BJ (cell line): ENCODE data around the gene BCAR3. TPM values are rescaled to one million over a fixed set of nuclear protein-coding genes. Genes with fewer than 3 reads are reported as not detected.
"Not testable (repeated sequence)": the region's sequence is repeated elsewhere in the genome, so short reads cannot be mapped to it uniquely, and the experiment has no call there.

ENCODE experiments used
- CTCF ChIA-PET: fragments of 350-600 bp; formaldehyde crosslinking; extraction: SDS; loops from one replicate; lab custom pipeline; 2021; ENCODE audit warnings: antibody characterized with exemption, inconsistent platforms; lab: Yijun Ruan, JAX
- POLR2A ChIA-PET: fragments of 300-600 bp; sonication (Branson Sonifier 250); formaldehyde crosslinking; extraction: SDS; loops from one replicate; lab custom pipeline; 2021; ENCODE audit warnings: antibody characterized with exemption; lab: Charles Lee
- DNase-seq: peaks from one replicate; pipeline ENCODE4 v3.0.0-alpha.2; 2011; ENCODE audit warnings: low read depth
- H3K27me3 ChIP-seq: 2 replicates; pipeline ENCODE4 v1.6.0; 2011; ENCODE audit warnings: low read length; ENCODE audit not compliant: control insufficient read depth, insufficient read depth
- H3K36me3 ChIP-seq: 2 replicates; pipeline ENCODE4 v1.5.1; 2011; ENCODE audit warnings: low read length; ENCODE audit not compliant: control insufficient read depth, insufficient read depth
- H3K4me3 ChIP-seq: 2 replicates; pipeline ENCODE4 v1.5.1; 2011; ENCODE audit warnings: low read depth, mild to moderate bottlenecking, control low read depth, low read length
- CTCF ChIP-seq: IDR thresholded peaks from 2 replicates; pipeline ENCODE4 v1.5.1; 2011; ENCODE audit warnings: low read depth, mild to moderate bottlenecking, control low read depth, inconsistent platforms, low read length, moderate library complexity; ENCODE audit not compliant: insufficient read depth
- polyA plus RNA-seq: library from polyadenylated mRNA; depleted of rRNA; stranded (reverse); fragments of >200 nt; gene quantifications from 2 replicates; pipeline ENCODE4 v1.2.3, GENCODE V29; 2011

Gene BCAR3
- polyA plus RNA-seq, 1 experiment, result 31.7 TPM

DNA sequence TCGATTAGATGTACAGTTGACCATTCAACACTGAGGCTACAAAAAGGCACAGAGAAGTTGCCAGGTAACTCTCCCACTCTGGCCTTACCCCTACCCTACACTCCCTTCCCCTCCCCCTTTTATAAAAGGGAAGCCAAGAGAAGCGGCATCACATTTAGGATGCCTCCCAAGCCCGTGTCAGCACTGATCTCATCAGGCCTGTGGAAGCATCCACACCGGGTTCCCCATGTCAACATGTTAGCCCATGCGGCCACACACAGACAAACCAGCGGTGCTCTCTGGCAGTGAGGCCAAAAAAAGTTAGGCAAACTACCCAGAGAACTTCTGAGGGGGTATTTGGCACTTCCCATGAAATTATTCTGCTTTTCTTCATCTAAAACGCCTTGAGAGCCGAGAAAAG, 29.9 kb downstream of the BCAR3 start:
- ChIA-PET CTCF (no interaction called here), POLR2A (no interaction called here)
- DNase-seq, result no peak
- TF ChIP-seq CTCF, result no peak
- no peak overlapping the region for H3K4me3 ChIP-seq
- H3K36me3 ChIP-seq, result peaks cover 4% of the 10 kb centered on the region
- H3K27me3 ChIP-seq, result no peaks in the 10 kb centered on the region

DNA sequence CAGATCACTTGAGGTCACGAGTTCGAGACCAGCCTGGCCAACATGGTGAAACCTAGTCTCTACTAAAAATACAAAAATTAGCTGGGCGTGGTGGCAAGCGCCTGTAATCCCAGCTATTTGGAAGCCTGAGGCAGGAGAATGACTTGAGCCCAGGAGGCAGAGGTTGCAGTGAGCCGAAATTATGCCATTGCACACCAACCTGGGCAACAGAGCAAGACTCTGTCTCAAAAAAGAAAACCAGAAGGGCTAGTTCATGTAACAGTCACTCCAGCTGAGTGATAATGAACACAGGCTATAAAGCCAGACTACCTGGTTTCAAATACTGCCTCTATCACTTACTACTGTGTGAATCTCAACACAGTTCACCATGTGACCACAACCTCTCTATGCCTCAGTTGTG, 31.5 kb downstream of the BCAR3 start:
- POLR2A ChIA-PET, H3K4me3 ChIP-seq, DNase-seq, H3K36me3 ChIP-seq, CTCF ChIA-PET, H3K27me3 ChIP-seq: not testable (repeated sequence)

GRCh38 chr1:93649231-93649630, 32.4 kb downstream of the BCAR3 start:
- H3K27me3 ChIP-seq, result no peaks in the 10 kb centered on the region
- no peak for TF ChIP-seq CTCF
- H3K36me3 ChIP-seq, result peaks cover 4% of the 10 kb centered on the region
- ChIA-PET POLR2A (interaction anchor here (0.6 kb wide), 1 partner anchor 320 kb away, joined by 3 read pairs; no protein-coding TSS in a partner anchor), CTCF (interaction anchor here (0.9 to 1.3 kb wide), 3 partner anchors 40 to 164 kb away, joined by 3 read pairs; no protein-coding TSS in a partner anchor)
- DNase-seq, result no peak
- no peak overlapping the region for H3K4me3 ChIP-seq

DNA sequence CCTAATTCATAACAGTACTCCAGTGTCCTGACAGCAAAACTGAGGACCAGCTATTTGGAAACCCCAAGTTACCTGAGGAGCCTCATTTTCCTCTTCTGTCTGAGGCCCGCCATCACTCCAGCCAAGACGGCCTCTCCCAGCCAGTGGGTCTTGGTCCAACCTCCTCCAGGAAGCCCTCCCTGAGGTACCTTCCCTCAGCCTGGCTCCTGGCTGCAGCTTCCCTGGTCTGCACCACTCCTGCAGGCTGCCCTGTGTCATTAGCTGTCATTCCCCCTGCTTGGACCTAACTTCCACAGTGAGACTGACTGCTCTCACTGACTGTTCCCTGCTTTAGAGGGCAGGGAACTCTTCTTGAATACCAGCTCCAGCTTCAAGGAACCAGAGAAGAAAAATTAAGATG, 33.0 kb downstream of the BCAR3 start:
- H3K27me3 ChIP-seq, result no peaks in the 10 kb centered on the region
- POLR2A ChIA-PET, result interaction anchor here (0.6 kb wide), 1 partner anchor 320 kb away, joined by 3 read pairs; no protein-coding TSS in a partner anchor
- CTCF ChIA-PET, result interaction anchor here (0.9 to 1.3 kb wide), 3 partner anchors 40 to 165 kb away, joined by 3 read pairs; no protein-coding TSS in a partner anchor
- no peak for DNase-seq
- TF ChIP-seq CTCF, result no peak
- H3K36me3 ChIP-seq, result peaks cover 2% of the 10 kb centered on the region
- no peak overlapping the region for H3K4me3 ChIP-seq

- TF ChIP-seq CTCF, result no peak
- CTCF ChIA-PET, result interaction anchor here (14.7 kb wide), 1 partner anchor 173 kb away, joined by 261 read pairs; no protein-coding TSS in a partner anchor
- Histone ChIP-seq H3K36me3 (peaks cover 2% of the 10 kb centered on the region), H3K4me3 (no peak overlapping the region), H3K27me3 (no peaks in the 10 kb centered on the region)
- POLR2A ChIA-PET, result no interaction called here
- no peak for DNase-seq
These were observed 40.1 kb downstream of the BCAR3 start for GRCh38 chr1:93641527-93641926.
